Spleen (tissue), 11 donors: Measurements from ENCODE around the gene MICAL3. TPM values are rescaled to one million over a fixed set of nuclear protein-coding genes. Genes with fewer than 3 reads are reported as not detected.
A peak's percentile ranks its signal among the peaks of the same experiment; 100 is the strongest.

ENCODE experiments used
- DNase-seq: peaks from one replicate; pipeline ENCODE4 v3.0.0-alpha.2; 2020
- H3K27ac ChIP-seq, 8 donors: fragments of 200-600 bp; sonication (generic) in 7 of 8; 1 replicate in 4 of 8; 2 replicates in 4 of 8; pipeline versions ENCODE4 v1.5.0 to v1.8.0; 2016 to 2021; ENCODE audit warnings: inconsistent platforms in 4 of 8, mild to moderate bottlenecking in 4 of 8, moderate library complexity in 1 of 8
- H3K27me3 ChIP-seq, 7 donors: fragments of 200-600 bp; sonication (generic) in 6 of 7; replicated peaks in 1 of 7; 1 replicate in 4 of 7; 2 replicates in 3 of 7; pipeline versions ENCODE4 v1.5.0 to v1.8.0; 2016 to 2021; ENCODE audit warnings: inconsistent platforms in 3 of 7, mild to moderate bottlenecking in 1 of 7
- H3K36me3 ChIP-seq, 6 donors: fragments of 200-600 bp; sonication (generic) in 5 of 6; 1 replicate in 4 of 6; 2 replicates in 2 of 6; pipeline versions ENCODE4 v1.5.0 to v1.8.0; 2016 to 2021; ENCODE audit warnings: inconsistent platforms in 2 of 6
- H3K4me1 ChIP-seq, 6 donors: fragments of 200-600 bp; sonication (generic) in 5 of 6; 1 replicate in 3 of 6; 2 replicates in 3 of 6; pipeline versions ENCODE4 v1.5.0 to v1.8.0; 2016 to 2021; ENCODE audit warnings: inconsistent platforms in 3 of 6
- H3K4me3 ChIP-seq, 8 donors: fragments of 200-600 bp; sonication (generic) in 7 of 8; 1 replicate in 4 of 8; 2 replicates in 4 of 8; pipeline versions ENCODE4 v1.5.0 to v1.8.0; 2016 to 2021; ENCODE audit warnings: inconsistent platforms in 4 of 8, mild to moderate bottlenecking in 4 of 8, moderate library complexity in 2 of 8
- H3K9me3 ChIP-seq, 8 donors: fragments of 200-600 bp; sonication (generic) in 7 of 8; 1 replicate in 4 of 8; 2 replicates in 4 of 8; pipeline versions ENCODE4 v1.5.0 to v1.8.0; 2016 to 2021; ENCODE audit warnings: inconsistent platforms in 4 of 8
- POLR2A ChIP-seq, 3 donors: fragments of 450-650 bp; IDR thresholded peaks; one replicate each; pipeline ENCODE4 v1.5.1; 2017; ENCODE audit warnings: antibody characterized with exemption in 3 of 3, mild to moderate bottlenecking in 1 of 3
- POLR2AphosphoS5 ChIP-seq, 3 donors: sonication (generic); formaldehyde crosslinking; IDR thresholded peaks; one replicate each; pipeline ENCODE4 v1.5.1; 2017; ENCODE audit warnings: antibody characterized with exemption in 3 of 3
- WGBS, 5 donors: extraction: QIAGEN DNeasy Blood & Tissue Kit in 3 of 5; methylation state at CpG; one replicate each; pipeline versions ENCODE4 v1.1.5 to v1.1.7; 2013 to 2018; 5-methylcytosine and 5-hydroxymethylcytosine counted together
- intact Hi-C: fragments of 100-400 bp; cut with DNase I; formaldehyde crosslinking; loops from one replicate; pipeline ENCODE4 v1.15.0; 2023; ENCODE audit warnings: low total_unique reads
- polyA plus RNA-seq, 3 donors: library from polyadenylated mRNA; stranded (reverse); fragments of 200-250 nt; gene quantifications; one replicate each; pipeline ENCODE4 v1.2.1, GENCODE V29; 2013
- total RNA-seq, 7 donors: library from RNA; depleted of rRNA in 3 of 7; stranded (reverse); fragments of >200 nt in 3 of 7; fragmentation: NEBNext Ultra II Directional in 4 of 7; extraction: Animal tissue kit (Norgen Biotek cat#: 25700) in 4 of 7; gene quantifications; one replicate each; pipeline versions ENCODE4 v1.1.0 to v1.2.1, GENCODE V29; 2016 to 2021
- TF ChIP-seq, protein P1 (sequence below), 11 experiments: fragments of 200-600 bp in 7 of 11; fragments of 450-650 bp in 4 of 11; sonication (generic) in 4 of 11; IDR thresholded peaks in 8 of 11; conservative IDR thresholded peaks in 3 of 11; 1 replicate in 7 of 11; 2 replicates in 4 of 11; pipeline versions ENCODE4 v1.4.0 to v1.8.0; 2016 to 2021; ENCODE audit warnings: antibody characterized with exemption in 11 of 11, inconsistent platforms in 4 of 11, mild to moderate bottlenecking in 1 of 11
- donor health status: healthy with polysubstance abuse.
- donor health status: DM: no; HTN: no; CAD: no; lungs with moderate emphysema.
- donor health status: DM: no; HTN: no; CAD: no.
- donor health status: Bipolar disorder and iron deficiency.
- donor health status: healthy.
- donor health status: DM: no; HTN: no; CAD: no.
- donor health status: DM: yes; HTN: yes; CAD: no.

The MICAL3 gene
- total and polyA plus RNA-seq, 10 donors, result 2.6 to 133 (median 75.2) TPM

DNA sequence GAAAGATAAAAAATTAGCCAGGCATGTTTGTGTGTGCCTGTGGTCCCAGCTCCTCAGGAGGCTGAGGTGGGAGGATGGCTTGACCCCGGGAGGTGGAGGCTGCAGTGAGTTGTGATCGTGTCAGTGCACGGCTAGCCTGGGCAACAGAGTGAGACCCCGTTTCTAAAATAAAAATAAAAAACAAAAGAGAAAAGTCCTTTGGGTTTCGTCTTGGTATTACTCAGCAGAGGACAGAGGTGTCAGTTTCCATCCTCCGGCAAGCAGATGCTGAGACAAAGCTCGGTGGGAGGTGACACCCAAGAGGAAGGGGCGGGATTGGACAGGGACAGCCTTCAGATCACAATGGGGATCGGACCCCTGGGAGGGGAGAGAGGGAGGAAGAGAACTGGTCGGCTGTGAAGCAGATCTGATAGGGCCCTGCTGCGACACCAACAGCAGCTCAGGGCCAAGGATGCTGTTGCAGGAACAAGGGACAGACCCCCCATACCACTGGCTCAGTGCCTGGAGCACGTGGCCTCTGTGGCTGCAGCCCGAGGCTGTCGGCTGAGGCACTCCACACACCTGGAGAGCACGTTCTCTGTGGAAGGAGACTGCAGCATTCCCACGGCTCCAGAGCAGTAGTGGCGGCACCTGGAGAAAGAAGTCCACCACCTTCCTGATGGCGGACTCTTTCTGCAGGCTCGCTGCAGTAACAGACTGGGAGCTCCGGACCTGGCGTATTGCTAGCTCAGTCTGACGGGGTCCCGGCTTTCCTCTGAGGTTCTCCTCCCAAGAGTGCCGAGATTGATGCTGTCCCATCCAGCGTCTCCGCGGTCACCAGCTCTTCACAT, 244.9 kb downstream of the MICAL3 start:
- intact Hi-C loops, result no loop called here
- 70 to 75% (median 73%) methylated on average over 21 to 27 of the region's 27 CpGs for WGBS, 5 donors
- Histone ChIP-seq H3K36me3 (no peaks in the 10 kb centered on the region), H3K27me3 (no peaks in the 10 kb centered on the region), H3K27ac (peak overlapping the region in 1 of 8 donors; percentile 98), H3K4me1 (peaks cover 58 to 96% (median 80%) of the 10 kb centered on the region in 6 donors), H3K4me3 (peak overlapping the region in 1 of 8 donors; percentile 82), H3K9me3 (no peaks in the 10 kb centered on the region)
- TF ChIP-seq, protein P1, sequence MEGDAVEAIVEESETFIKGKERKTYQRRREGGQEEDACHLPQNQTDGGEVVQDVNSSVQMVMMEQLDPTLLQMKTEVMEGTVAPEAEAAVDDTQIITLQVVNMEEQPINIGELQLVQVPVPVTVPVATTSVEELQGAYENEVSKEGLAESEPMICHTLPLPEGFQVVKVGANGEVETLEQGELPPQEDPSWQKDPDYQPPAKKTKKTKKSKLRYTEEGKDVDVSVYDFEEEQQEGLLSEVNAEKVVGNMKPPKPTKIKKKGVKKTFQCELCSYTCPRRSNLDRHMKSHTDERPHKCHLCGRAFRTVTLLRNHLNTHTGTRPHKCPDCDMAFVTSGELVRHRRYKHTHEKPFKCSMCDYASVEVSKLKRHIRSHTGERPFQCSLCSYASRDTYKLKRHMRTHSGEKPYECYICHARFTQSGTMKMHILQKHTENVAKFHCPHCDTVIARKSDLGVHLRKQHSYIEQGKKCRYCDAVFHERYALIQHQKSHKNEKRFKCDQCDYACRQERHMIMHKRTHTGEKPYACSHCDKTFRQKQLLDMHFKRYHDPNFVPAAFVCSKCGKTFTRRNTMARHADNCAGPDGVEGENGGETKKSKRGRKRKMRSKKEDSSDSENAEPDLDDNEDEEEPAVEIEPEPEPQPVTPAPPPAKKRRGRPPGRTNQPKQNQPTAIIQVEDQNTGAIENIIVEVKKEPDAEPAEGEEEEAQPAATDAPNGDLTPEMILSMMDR (IDR thresholded peaks at IDR 0.05 in 8 of 11, conservative IDR thresholded peaks at IDR 0.05 in 3 of 11), result no peak
- TF ChIP-seq POLR2A (IDR thresholded peaks at IDR 0.05) (no peak), POLR2AphosphoS5 (IDR thresholded peaks at IDR 0.05) (no peak)
- DNase-seq, result peak; percentile 43

DNA sequence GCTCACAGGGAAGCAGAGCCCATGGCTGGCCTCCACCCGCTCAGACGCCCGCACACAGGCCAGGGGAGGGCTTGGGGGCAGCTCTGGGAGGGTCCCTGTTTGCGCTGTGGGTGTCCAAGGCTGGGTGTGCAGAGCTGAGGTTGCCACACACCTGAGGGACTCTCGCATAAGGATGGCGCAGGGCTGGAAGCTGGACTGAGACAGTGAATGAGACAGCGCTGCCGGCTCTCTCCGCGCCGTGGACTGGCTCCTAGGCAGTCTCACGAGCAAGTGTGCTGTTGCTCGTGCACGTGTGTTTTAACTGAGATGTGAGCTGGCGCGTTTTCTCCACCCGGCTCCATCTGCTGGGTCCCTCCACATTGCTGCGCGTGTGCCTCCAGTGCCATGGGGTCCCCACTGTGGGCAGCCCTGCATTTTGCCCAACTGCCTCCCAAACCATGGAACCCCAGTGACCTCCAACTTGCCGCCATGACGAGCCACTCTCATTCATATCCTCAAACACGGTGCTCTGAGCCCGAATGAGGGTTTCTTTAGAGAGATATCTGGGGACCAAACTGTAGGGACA, 245.9 kb downstream of the MICAL3 start:
- Histone ChIP-seq H3K27ac (peak overlapping the region in 5 of 8 donors; percentile 89 to 98 (median 96)), H3K27me3 (no peaks in the 10 kb centered on the region), H3K36me3 (no peaks in the 10 kb centered on the region), H3K9me3 (no peaks in the 10 kb centered on the region), H3K4me3 (peak overlapping the region in 6 of 8 donors; percentile 43 to 82 (median 55)), H3K4me1 (peaks cover 59 to 96% (median 79%) of the 10 kb centered on the region in 6 donors)
- 91 to 95% (median 94%) methylated on average over 23 of the region's 23 CpGs for WGBS, 5 donors
- DNase-seq, result no peak
- intact Hi-C loops, result no loop called here
- TF ChIP-seq, protein P1 (IDR thresholded peaks at IDR 0.05 in 8 of 11, conservative IDR thresholded peaks at IDR 0.05 in 3 of 11), result no peak
- TF ChIP-seq POLR2AphosphoS5 (IDR thresholded peaks at IDR 0.05), result no peak

DNA sequence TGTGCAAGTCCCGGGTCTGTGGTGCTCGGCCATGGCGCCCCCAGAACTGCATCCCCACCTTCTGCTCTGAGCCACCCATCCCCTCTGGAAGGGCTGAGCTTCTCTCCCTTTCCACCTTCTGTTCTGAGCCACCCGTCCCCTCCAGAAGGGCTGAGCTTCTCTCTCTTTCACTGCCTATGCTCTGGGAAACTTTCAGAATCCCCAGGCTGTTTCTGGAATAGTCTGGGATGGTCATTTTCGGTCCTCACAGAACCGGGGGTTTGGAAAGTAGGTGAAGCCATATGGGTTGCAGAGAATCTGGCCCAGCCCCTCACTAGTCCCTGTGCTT, 246.7 kb downstream of the MICAL3 start:
- WGBS, 5 donors, result 24 to 36% (median 29%) methylated on average over 5 to 6 of the region's 6 CpGs
- intact Hi-C loops, result no loop called here
- Histone ChIP-seq H3K27me3 (no peaks in the 10 kb centered on the region), H3K9me3 (no peaks in the 10 kb centered on the region), H3K4me1 (peaks cover 66 to 96% (median 85%) of the 10 kb centered on the region in 6 donors), H3K36me3 (no peaks in the 10 kb centered on the region), H3K27ac (peak overlapping the region; percentile 80 to 98 (median 92)), H3K4me3 (peak overlapping the region; percentile 41 to 82 (median 52))
- no peak for DNase-seq
- no peak for TF ChIP-seq POLR2A (IDR thresholded peaks at IDR 0.05)
- no peak for TF ChIP-seq POLR2AphosphoS5 (IDR thresholded peaks at IDR 0.05)
- TF ChIP-seq, protein P1 (IDR thresholded peaks at IDR 0.05 in 8 of 11, conservative IDR thresholded peaks at IDR 0.05 in 3 of 11), result no peak
